Uterus (tissue), 2 donors: ENCODE results near the gene PC.

Experiments used
- POLR2A ChIP-seq, 2 donors: fragments of 450-650 bp; IDR thresholded peaks; one replicate each; pipeline ENCODE4 v1.6.1; 2016; ENCODE audit warnings: antibody characterized with exemption in 2 of 2, mild to moderate bottlenecking in 1 of 2, moderate library complexity in 1 of 2
- TF ChIP-seq, protein P1 (sequence below), 4 experiments: fragments of 200-600 bp in 2 of 4; fragments of 450-650 bp in 2 of 4; sonication (generic) in 2 of 4; IDR thresholded peaks; one replicate each; pipeline ENCODE4 v1.5.1; 2016 to 2019; ENCODE audit warnings: antibody characterized with exemption in 4 of 4, mild to moderate bottlenecking in 2 of 4, moderate library complexity in 1 of 4

DNA sequence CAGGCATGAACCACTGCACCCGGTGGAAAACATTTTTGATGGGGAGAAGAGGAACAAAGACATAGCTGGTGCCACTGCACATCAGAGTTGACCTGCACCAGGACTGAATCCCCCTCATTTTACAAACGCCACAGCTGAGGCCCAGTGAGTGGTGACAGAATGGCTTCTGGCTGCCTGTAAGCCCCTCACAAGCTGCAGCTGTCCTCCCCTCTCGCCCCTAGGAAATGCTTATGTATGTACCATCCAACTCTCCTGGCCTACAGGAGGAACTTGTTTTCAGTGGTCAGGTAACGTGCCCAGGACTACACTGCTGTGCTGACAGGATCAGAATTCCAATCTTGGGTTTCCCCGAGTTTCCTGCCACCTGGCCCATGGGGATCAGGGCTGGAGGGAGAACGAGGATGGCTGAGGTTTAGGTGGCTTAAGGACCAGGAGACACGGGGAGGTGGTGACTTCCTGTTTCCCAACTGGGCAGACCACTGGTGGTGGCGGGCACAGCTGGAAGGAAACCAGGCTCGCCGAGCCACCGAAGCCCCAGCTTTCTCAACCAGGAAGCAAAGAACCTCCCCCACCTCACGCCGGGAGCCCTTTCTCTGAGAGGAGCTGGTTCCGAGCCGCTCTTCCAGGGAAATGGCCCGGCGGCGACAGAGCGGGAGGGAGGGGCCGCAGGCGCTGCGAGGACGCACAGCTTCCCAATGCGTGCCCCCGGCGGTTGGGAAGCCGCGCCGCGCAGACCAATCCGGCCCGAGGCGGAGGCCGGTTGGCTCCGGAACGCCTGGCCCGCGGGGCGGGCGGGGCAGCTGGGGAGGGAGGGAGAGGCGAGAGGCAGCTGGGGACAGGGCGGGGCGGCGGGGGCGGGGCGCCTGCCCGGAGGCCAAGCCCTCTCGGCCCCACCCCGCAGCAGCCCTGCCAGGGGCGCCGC lies 102.3 kb downstream of the PC start:
- TF ChIP-seq, protein P1, sequence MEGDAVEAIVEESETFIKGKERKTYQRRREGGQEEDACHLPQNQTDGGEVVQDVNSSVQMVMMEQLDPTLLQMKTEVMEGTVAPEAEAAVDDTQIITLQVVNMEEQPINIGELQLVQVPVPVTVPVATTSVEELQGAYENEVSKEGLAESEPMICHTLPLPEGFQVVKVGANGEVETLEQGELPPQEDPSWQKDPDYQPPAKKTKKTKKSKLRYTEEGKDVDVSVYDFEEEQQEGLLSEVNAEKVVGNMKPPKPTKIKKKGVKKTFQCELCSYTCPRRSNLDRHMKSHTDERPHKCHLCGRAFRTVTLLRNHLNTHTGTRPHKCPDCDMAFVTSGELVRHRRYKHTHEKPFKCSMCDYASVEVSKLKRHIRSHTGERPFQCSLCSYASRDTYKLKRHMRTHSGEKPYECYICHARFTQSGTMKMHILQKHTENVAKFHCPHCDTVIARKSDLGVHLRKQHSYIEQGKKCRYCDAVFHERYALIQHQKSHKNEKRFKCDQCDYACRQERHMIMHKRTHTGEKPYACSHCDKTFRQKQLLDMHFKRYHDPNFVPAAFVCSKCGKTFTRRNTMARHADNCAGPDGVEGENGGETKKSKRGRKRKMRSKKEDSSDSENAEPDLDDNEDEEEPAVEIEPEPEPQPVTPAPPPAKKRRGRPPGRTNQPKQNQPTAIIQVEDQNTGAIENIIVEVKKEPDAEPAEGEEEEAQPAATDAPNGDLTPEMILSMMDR (IDR thresholded peaks at IDR 0.05), result peak in 1 of 4 experiments; percentile 20
- TF ChIP-seq POLR2A (IDR thresholded peaks at IDR 0.05), result peak; percentile 48 to 57
